HL-60 (cell line): Measurements from ENCODE around the gene COL4A2.

ENCODE experiments used
- DNase-seq, 2 experiments: peaks; one replicate each; pipeline ENCODE4 v3.0.0-alpha.2; 2010 to 2020; ENCODE audit warnings: low read depth in 1 of 2, low spot score in 1 of 2
- H3K27ac ChIP-seq: fragments of 250-450 bp; sonication (Bioruptor Pico); replicated peaks from 2 replicates; pipeline ENCODE4 v1.5.1; 2020; ENCODE audit warnings: mild to moderate bottlenecking, moderate library complexity
- H3K27me3 ChIP-seq: fragments of 250-450 bp; sonication (Bioruptor Pico); 2 replicates; pipeline ENCODE4 v1.5.1; 2021; ENCODE audit warnings: mild to moderate bottlenecking, moderate library complexity; ENCODE audit not compliant: insufficient read depth, poor library complexity, severe bottlenecking
- H3K4me3 ChIP-seq: replicated peaks from 2 replicates; pipeline ENCODE4 v1.5.1; 2011; ENCODE audit warnings: mild to moderate bottlenecking, control low read depth, low read length; ENCODE audit not compliant: insufficient read depth
- CTCF ChIP-seq: IDR thresholded peaks from one replicate; pipeline ENCODE4 v1.5.1; 2011; ENCODE audit warnings: low read length, control low read depth, inconsistent platforms; ENCODE audit not compliant: insufficient read depth
- GABPA ChIP-seq: IDR thresholded peaks from 2 replicates; pipeline ENCODE4 v1.6.1; 2012; ENCODE audit warnings: low read depth
- POLR2AphosphoS5 ChIP-seq: IDR thresholded peaks from 2 replicates; pipeline ENCODE4 v1.6.1; 2012; ENCODE audit warnings: low read depth
- SPI1 ChIP-seq: IDR thresholded peaks from 2 replicates; pipeline ENCODE4 v1.6.1; 2012; ENCODE audit warnings: low read depth, mild to moderate bottlenecking, borderline replicate concordance
- TF ChIP-seq, protein P1 (sequence below): IDR thresholded peaks from 2 replicates; pipeline ENCODE4 v1.6.1; 2012; ENCODE audit warnings: low read depth; ENCODE audit not compliant: insufficient replicate concordance

COL4A2 gene

GRCh38 chr13:110436276-110436675 lies 129.2 kb downstream of the COL4A2 start:
- no peak overlapping the region for H3K4me3 ChIP-seq
- no peak for DNase-seq

GRCh38 chr13:110436786-110437370 lies 129.8 kb downstream of the COL4A2 start:
- DNase-seq = no peak
- H3K27me3 ChIP-seq = peaks cover 24% of the 10 kb centered on the region
- H3K4me3 ChIP-seq = no peak overlapping the region
- TF ChIP-seq SPI1 (no peak), GABPA (no peak), POLR2AphosphoS5 (no peak), CTCF (no peak)
- TF ChIP-seq, protein P1, sequence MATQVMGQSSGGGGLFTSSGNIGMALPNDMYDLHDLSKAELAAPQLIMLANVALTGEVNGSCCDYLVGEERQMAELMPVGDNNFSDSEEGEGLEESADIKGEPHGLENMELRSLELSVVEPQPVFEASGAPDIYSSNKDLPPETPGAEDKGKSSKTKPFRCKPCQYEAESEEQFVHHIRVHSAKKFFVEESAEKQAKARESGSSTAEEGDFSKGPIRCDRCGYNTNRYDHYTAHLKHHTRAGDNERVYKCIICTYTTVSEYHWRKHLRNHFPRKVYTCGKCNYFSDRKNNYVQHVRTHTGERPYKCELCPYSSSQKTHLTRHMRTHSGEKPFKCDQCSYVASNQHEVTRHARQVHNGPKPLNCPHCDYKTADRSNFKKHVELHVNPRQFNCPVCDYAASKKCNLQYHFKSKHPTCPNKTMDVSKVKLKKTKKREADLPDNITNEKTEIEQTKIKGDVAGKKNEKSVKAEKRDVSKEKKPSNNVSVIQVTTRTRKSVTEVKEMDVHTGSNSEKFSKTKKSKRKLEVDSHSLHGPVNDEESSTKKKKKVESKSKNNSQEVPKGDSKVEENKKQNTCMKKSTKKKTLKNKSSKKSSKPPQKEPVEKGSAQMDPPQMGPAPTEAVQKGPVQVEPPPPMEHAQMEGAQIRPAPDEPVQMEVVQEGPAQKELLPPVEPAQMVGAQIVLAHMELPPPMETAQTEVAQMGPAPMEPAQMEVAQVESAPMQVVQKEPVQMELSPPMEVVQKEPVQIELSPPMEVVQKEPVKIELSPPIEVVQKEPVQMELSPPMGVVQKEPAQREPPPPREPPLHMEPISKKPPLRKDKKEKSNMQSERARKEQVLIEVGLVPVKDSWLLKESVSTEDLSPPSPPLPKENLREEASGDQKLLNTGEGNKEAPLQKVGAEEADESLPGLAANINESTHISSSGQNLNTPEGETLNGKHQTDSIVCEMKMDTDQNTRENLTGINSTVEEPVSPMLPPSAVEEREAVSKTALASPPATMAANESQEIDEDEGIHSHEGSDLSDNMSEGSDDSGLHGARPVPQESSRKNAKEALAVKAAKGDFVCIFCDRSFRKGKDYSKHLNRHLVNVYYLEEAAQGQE = no peak
- H3K27ac ChIP-seq = no peak overlapping the region

More at GRCh38 chr13:110436276-110436675, 129.2 kb downstream of the COL4A2 start:
- no peak for TF ChIP-seq SPI1
- Histone ChIP-seq H3K27me3 (peaks cover 24% of the 10 kb centered on the region), H3K27ac (no peak overlapping the region)

DNA sequence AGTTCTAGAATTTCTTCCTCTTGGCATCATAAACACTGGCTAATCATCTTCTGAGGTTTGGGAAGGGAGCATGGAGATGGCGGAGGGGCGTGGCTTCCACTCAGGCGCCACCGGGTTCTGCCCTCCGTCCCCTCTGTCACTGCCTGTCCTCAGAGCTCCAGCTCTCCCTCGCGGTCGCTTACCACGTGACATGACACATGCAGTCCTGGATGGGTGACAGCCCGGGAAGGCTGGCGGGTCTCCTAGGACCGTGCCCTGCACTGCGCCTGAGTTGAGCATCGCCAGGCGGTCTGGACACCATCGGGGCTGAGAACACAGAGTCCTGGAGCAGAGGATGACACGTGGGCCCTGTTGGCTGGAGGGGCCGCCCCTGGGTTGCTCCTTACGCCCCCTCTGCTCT lies 131.1 kb downstream of the COL4A2 start:
- Histone ChIP-seq H3K27ac (no peak overlapping the region), H3K27me3 (peaks cover 28% of the 10 kb centered on the region), H3K4me3 (no peak overlapping the region)
- TF ChIP-seq POLR2AphosphoS5 = no peak
- no peak for TF ChIP-seq GABPA
- no peak for TF ChIP-seq SPI1
- no peak for TF ChIP-seq CTCF
- TF ChIP-seq, protein P1 = no peak
- no peak for DNase-seq

GRCh38 chr13:110438776-110439175 lies 131.7 kb downstream of the COL4A2 start:
- TF ChIP-seq POLR2AphosphoS5 = no peak
- TF ChIP-seq, protein P1 = no peak
- TF ChIP-seq CTCF = no peak
- TF ChIP-seq SPI1 = no peak
- no peak for TF ChIP-seq GABPA
- no peak overlapping the region for H3K27ac ChIP-seq

More at GRCh38 chr13:110438776-110439175, 131.7 kb downstream of the COL4A2 start:
- no peak for DNase-seq
- H3K4me3 ChIP-seq = no peak overlapping the region
- peaks cover 26% of the 10 kb centered on the region for H3K27me3 ChIP-seq
